NCI-H2107 (cell line): Measurements from ENCODE around the gene NHLRC2.
"Not testable (repeated sequence)": the region's sequence is repeated elsewhere in the genome, so short reads cannot be mapped to it uniquely, and the experiment has no call there.

Source experiments
- DNase-seq: peaks from one replicate; lab custom pipeline; 2025; lab: John Stamatoyannopoulos, UW

The NHLRC2 gene, protein sequence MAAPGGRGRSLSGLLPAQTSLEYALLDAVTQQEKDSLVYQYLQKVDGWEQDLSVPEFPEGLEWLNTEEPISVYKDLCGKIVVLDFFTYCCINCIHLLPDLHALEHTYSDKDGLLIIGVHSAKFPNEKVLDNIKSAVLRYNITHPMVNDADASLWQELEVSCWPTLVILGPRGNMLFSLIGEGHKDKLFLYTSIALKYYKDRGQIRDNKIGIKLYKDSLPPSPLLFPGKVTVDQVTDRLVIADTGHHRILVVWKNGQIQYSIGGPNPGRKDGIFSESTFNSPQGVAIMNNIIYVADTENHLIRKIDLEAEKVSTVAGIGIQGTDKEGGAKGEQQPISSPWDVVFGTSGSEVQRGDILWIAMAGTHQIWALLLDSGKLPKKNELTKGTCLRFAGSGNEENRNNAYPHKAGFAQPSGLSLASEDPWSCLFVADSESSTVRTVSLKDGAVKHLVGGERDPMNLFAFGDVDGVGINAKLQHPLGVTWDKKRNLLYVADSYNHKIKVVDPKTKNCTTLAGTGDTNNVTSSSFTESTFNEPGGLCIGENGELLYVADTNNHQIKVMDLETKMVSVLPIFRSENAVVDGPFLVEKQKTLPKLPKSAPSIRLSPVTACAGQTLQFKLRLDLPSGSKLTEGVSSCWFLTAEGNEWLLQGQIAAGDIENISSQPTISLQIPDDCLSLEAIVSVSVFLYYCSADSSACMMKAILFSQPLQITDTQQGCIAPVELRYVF

GRCh38 chr10:113854013-113854760, at the start of gene NHLRC2, which contains the start of gene DCLRE1A:
Gene NHLRC2, plus strand, starts transcription at chr10:113854661. Its CDS starts 212 bp downstream, at chr10:113854873.
Gene DCLRE1A, minus strand, starts transcription at chr10:113854082. Its CDS starts 900 bp downstream, at chr10:113853182.
- no peak for DNase-seq

DNA sequence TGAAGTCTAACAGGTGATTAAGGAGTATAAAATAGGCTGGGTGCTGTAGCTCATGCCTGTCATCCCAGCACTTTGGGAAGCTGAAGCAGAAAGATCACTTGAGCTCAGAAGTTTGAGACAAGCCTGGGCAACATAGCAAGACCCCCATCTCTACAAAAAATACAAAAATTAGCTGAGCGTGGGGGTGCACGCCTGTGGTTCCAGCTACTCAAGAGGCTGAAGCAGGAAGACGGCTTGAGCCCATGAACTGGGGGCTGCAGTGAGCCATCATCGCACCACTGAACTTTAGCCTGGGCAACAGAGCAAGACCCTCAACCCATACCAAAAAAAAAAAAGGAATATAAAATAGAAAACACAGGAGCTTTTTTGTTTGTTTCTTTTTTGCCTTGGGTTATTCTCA, 48.0 kb upstream of the NHLRC2 start:
- DNase-seq = no peak

DNA sequence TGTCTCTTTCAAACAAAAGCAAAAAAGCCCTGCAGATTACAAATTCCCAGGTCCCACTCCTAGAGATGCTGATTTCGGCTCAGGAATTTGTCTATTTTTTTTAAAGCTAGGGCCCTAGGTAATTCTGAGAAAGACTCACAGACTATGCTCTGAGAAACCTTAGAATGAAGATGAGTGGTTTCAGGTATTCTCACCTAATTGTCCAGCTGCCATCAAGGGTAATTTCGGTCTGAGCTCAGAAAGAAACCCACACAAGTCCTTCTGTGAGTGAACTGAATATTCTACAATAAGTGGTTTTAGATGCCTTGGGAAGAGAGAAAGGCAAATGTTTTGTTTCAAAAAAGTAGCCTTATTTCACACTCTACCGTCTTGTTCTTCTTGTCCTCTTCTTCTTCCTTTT, 46.3 kb upstream of the NHLRC2 start:
- no peak for DNase-seq

DNA sequence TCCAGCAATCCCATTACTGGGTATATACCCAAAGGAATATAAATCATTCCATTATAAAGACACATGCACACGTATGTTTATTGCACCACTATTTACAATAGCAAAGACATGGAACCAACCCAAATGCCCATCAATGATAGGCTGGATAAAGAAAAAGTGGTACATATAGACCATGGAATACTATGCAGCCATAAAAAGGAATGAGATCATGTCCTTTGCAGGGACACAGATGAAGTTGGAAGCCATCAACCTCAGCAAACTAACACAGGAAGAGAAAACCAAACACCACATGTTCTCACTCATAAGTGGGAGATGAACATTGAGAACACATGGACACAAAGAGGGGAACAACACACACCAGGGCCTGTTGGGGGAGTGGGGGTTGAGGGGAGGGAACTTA, 39.8 kb upstream of the NHLRC2 start:
- DNase-seq = not testable (repeated sequence)

DNA sequence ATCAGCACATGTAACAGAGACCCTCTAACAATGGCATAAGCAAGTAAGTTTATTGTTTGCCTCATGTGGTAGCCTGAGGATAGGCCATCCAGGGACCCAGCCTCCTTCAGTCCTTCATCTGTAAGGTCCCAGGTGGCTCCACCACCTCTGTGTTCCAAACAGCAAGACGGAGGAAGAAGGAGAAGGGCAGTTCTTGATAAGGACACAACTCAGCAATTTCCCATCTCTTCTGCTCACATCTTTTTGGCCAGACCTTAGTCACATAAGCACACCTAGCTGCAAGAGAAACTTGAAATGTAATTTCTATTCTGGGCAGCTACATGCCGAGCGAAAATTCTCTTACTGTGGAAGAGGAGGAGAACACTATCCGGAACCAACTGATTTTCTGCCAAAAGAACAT, 34.5 kb upstream of the NHLRC2 start:
- DNase-seq = no peak

DNA sequence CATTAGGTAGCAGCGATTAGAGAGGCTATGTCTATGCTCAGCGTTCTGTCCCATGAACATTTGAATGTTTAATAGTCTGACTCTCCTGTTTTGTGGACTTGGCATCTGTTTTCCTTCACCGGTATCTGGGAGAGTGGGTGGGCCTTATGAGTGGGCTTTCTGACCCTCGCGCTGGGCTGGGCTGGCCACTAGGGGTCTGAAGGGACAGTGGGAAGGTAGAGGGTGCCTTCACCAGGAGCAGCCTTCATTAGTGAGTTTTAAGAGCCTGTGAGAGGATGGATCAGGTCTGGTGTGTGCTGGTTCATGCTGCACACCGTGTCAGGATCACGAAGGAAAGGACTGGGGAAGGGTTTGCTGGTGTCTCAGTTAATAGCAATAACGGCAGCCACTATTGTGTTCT, 34.0 kb upstream of the NHLRC2 start:
- DNase-seq = no peak

DNA sequence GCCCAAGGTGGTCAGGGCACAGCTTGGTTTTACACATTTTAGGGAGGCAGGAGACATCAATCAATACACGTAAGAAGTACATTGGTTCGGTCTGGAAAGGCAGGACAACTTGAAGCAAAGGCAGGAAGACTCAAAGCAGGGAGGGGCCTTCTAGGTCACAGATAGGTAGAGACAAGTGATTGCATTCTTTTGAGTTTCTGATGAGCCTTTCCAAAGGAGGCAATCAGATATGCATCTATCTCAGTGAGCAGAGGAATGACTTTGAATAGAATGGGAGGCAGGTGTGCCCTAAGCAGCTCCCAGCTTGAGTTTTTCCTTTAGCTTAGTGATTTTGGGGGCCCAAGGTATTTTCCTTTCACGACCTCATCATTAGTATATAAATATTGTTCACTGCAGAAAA, 33.2 kb upstream of the NHLRC2 start:
- not testable (repeated sequence) for DNase-seq

DNA sequence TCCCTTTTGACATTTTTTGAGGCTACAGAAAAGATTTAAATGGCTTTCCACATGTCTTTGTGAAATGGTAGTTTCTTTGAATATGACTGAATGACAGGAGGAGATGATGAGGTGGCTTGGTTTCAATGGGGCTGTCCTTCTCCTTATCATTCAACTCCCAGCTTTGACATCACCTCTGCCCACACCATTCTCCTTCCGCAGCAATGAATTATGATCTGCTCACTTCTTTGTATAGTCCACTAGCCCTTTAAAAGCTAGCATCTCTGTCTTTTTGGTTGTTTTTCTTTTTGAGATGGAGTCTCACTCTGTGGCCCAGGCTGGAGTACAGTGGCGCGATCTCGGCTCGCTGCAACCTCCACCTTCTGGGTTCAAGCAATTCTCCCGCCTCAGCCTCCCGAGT, 32.3 kb upstream of the NHLRC2 start:
- no peak for DNase-seq

GRCh38 chr10:113823389-113823788, 31.1 kb upstream of the NHLRC2 start:
- no peak for DNase-seq

GRCh38 chr10:113825791-113826190, 28.7 kb upstream of the NHLRC2 start:
- DNase-seq = no peak

- not testable (repeated sequence) for DNase-seq
Observed at GRCh38 chr10:113828567-113828966, 25.9 kb upstream of the NHLRC2 start.

DNA sequence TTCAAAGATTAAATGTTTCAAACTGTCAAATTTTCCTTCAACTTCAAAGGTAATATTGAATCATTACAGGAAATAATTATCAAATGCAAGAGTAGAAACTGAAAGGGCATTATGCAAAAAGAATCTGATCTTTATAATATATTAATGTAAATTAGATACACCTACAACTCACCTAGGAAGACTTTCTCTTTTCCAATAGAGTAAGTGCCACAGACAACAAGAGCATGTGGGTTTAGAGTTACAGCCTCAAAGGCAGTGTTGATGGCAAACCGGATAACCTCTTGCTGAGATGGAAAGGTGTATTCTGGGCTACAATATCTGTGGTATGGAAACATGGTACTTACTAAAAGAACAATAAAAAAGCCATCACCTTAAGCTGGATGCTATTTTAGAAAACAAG, 12.3 kb upstream of the NHLRC2 start:
- DNase-seq = no peak

DNA sequence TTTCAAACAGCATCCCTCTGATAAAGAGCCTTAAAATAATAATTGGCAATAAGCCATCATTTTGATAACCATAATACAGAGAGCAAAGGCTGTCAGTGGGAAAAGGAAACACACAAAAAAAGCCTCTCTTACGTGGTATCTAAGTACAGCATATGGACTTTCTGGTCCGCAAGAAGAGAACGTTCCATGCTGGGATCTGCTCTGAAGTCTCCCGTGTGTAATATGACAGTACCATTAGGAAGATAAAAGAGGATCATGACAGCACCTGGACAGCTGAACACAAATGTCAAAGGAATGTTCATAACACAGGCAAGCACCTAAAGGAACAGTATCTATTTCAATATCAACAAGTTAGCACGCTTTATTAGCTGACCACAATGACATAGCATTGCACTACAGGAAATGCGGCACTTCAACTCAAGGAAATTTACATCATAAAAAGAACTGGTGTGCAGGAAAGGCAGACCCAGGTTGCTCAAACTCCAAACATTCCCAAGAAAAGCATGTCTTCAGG, 10.4 kb upstream of the NHLRC2 start:
- no peak for DNase-seq

DNA sequence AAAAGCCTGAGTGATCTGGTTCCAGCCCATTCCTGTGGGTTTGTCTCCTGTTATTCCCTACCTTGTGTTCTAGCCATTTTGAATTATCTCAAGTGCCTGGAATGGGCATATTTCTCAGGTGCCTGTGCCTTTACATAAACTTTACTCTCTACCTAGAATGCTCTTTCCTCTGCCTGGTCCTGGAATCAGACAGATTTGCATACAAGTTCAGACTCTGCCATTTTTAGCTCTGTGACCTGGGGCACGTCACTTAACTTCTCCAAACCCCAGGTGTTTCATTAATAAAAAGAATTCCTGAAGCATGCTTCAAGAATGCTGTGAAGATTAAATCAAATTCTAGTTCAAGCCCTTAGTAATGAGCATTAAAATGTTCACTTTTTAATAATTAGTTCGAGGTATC, 8.4 kb upstream of the NHLRC2 start:
- DNase-seq = no peak

GRCh38 chr10:113849140-113849803, 5.2 kb upstream of the NHLRC2 start:
- DNase-seq = no peak

GRCh38 chr10:113849946-113850345, 4.5 kb upstream of the NHLRC2 start:
- no peak for DNase-seq

DNA sequence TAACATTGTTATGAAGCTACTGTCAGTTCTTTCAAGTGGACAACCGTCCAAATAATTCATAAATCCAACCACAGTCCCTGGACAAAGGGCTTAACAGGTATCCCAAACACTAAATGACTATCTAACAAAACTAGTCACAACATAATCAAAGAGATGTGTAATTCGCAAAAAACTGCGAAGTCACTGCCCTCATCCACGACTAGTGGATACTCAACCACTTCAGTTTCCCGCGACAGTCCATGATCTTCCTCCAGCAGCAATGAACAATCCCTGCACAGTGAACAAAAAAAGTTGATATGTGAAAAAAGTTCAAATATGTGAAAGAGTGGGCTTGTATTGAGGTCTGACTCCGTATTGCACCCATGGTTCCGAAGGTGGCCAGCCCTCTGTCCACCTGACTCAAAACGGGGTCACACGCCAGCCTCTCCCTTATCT, 866 bp upstream of the NHLRC2 start:
- no peak for DNase-seq

DNA sequence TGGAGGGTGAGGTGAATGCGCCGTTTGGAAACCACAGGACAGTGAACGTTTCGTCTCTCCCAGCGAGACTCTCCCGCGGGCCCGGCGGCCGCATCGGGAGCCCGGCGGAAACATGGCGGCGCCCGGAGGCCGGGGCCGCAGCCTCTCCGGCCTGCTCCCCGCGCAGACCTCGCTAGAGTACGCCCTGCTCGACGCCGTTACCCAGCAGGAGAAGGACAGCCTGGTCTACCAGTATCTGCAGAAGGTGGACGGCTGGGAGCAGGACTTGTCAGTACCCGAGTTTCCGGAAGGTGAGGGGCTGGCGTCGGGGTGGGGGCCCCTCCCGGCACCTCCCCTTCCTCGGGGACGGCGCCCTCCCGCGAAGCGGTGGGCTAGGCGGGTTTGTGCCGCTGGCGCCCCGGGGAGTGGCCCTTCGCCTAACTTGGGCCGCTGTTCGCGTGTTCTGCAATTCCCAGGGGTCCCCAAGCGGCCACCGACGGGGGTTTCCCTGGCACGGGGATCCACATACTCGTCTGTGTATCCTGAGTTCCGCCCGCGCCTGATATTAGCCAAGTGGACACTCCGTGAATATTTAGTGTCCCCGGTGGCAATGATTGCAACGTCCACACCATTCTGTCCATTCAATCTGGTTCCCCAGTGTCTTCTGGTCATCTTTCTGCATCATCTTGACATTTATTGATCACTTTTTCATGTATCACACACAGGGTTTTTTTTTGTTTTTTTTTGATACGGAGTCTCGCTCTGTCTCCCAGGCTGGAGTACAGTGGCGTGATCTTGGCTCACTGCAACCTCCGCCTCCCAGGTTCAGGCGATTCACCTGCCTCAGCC, 514 bp downstream of the NHLRC2 start:
- DNase-seq = no peak

DNA sequence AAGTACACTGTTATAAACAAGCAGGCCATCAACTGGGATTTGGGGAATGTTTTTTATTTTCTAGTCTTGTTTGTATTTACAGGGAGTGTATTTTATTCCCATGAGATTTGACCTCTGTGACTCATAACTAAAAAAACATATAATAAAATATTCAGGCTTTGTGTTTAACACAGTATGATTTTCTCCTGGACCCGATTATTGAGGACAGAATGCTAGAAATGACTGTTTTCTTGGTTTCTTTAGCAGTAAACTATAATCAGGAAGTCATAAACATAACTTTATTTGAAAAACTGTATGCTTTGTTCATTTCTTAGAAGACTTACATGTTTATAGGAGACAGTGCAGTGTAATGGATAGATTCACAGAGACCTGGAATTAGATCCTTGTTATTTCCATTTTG, 2.1 kb downstream of the NHLRC2 start:
- DNase-seq = no peak

- DNase-seq = no peak
Observed at GRCh38 chr10:113857210-113857609, 2.7 kb downstream of the NHLRC2 start.

DNA sequence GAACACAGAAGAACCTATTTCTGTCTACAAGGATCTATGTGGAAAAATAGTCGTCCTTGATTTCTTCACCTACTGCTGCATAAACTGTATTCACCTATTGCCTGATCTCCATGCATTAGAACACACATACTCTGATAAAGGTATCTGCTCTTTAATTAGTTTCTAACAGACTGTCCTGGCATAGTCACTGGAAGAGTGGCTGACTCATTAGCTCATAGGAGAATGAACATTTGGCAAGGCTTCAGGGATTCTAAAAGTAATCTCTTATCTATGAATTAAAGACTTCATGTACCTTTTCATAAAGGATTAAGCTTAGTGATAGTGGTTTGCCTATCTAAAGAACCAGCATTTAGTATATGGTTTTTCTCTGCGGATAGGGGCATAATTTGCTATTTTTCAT, 4.1 kb downstream of the NHLRC2 start:
- DNase-seq = no peak
